IPS DF 4.7 (cell line): Measurements from ENCODE around the gene EDAR.

ENCODE experiments used
- DNase-seq: peaks from one replicate; pipeline ENCODE4 v3.0.0-alpha.2; 2013; ENCODE audit warnings: low spot score; ENCODE audit errors: extremely low read depth

Gene EDAR

DNA sequence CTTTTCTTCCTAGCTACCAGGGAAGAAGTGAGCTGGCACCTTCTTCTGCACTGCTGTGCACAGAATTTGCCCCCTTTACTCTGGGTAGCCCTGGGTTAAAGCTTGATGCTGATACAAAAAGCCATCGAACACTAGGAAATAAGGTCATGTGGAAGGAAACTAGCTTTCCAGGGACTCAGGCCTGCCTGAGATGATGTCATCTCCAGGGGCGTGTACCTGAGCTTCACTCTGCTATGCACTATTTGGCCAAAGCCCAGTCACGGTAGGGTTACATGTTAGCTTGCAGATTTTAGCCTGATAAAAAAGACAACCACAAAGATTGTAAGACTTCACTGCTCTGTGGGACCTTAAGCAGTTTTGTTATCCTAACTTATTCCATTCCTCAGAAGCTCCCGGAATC, 20.4 kb downstream of the EDAR start:
- DNase-seq: no peak

DNA sequence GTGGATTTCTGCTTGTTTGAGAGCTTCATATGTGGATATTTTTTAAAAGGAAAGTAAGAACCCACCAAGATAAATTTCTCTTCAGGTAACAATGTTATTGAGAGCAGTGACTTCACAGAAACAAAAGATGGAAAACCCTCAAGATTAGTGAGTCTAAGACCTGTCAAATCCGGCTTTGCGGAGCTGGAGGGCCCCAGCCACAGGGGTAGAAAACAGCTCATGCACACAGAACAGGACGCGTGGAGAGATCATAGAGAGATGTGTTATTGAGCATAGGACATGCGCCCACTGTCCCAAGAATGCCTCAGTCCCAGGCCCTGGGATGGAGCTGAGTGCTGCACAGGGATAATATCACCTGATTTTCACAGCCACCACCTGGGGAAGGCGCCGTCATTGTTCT, 21.3 kb downstream of the EDAR start:
- no peak for DNase-seq

DNA sequence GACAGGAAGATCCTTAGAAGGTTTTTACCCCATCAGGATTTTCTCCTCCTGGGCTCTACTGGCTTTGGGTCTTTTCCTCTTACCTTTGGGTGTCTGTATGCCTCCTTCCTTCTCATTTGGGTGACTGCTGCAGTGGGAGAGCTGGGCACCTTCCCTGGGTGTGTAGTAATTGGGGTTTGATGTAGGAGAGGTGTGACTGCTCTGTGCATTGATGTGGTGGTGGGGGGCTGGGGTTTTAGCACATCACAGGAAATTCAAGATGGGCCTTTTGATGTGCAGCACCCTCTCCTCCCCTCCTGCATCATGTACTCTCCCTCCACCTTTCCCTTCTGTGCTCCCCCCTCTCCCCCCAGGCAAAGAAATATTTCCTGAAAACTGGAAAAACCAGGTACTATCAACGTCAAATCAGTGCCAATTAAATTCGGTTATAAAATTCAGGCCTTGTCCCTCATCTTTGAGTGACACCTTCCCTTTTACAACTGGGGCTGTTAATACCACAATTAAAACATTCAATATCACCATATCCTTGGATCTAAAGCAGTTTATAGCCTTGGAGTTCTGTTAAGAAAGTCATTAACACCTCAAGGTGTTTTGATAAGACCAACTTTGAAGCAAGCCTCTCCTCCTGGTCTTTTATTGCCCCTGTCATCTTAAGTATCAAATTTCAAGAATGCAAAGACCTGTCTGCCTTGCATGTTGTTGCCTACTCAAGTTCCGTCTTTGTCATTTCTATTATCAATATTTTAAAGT, 23.3 kb downstream of the EDAR start:
- DNase-seq: no peak

DNA sequence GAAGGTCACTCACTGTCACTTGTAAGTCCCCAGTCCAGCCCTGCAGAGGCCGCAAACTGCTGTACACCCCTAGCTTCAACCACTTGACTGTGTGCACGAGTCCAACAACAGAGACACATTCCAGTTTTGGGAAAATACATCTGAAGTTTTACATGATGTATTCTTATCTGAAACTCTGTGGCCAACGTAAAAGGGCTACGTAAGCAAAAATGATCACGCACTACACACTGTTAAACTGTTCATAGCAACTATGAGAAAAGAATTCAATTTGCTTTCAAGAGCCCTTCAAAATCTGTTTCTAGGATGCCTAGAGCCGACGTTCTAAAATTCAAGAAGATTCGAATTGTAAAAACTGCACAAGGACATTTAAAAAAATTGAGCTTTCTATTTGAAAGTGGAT, 26.0 kb downstream of the EDAR start:
- DNase-seq: no peak

DNA sequence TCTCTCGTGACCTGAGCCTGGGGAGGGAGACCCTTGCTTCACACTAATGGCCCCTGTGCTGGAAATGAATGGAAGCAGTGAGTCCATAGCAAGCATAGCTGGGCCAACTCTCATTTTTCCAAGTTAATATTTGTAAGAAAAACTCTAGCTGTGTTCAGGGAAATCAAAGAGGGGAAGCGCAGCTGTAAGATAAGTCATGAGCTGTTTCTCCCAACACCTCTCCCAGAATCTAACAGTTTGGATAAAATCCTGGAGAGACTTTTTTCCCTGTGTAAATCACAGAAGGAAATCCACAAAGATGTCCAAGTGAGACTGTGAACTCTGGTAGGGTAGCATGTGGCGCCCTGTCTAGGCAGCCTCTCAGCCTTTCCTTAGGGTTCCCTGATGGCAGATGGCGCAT, 27.2 kb downstream of the EDAR start:
- DNase-seq: no peak

DNA sequence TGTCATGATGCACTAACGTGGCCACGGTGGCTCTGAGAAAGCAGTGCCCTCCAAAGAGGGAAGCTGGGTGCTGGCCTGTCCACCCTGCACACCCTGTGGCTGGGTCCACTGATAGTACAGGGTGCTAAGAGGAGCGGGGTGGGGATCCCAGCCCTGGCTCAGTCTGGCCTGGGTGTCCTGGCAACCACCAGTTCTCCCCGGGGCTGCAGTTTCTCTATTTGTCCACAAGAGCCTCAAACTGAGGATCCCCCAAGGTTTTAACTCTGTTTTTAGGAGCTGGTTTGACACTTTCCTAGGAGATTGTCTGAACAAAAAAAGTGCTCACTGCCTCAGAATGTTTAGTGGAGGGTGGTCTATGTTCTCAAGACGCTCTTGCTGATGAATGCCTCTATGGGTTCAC, 29.0 kb downstream of the EDAR start:
- no peak for DNase-seq

DNA sequence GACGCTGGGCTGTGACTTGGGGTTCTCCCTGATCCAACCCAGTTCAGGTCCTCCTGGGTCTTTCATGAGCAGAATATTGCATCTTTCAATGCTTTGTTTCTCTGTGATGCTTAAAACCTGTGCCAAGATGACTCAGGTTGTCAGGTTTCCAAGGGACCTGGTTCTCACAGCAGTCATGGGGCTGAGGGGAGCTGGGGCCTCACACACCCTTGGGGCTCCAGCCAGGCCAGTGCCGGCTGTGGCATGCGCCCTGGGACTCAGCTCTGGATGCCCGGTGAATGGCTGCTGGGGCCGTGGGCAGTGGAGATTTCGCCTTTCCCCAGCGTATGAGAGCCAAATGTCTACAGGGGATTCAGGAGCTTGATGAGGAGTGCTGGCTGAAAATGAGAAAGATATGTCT, 29.6 kb downstream of the EDAR start:
- DNase-seq: no peak

DNA sequence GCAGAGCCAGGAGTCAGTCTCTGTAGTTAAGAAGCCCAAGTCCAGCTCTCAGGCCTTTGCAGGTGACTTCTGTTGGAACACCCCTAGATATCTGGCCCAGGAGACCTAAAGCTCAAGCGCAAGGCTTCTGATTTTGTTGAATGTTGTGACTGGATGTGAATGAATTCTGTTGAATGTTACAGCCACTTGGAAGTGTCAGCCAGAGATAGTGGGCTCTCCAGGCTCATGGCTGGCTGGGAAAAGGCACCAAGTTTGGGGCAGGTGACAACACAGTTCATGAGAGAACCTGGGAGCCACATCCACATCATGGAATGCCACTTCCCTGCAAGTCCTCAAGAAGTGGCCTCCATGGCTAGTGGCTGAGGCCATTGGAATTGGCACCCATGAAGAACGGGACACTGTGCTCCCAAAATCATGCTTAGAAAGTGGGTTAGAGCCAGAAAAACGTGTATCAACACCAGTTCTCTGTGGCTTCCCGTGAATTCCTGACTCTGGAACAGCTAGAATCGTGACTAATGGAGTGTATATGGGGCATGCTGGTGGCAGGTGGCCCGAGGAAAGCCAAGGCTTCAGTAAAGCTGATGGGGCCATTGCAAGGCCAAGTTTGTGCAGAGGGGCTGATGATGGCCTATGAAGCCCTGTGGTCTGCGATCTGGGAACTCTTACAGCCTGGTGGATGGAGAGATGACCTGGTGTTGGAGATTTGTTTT, 30.2 kb downstream of the EDAR start:
- DNase-seq: no peak

DNA sequence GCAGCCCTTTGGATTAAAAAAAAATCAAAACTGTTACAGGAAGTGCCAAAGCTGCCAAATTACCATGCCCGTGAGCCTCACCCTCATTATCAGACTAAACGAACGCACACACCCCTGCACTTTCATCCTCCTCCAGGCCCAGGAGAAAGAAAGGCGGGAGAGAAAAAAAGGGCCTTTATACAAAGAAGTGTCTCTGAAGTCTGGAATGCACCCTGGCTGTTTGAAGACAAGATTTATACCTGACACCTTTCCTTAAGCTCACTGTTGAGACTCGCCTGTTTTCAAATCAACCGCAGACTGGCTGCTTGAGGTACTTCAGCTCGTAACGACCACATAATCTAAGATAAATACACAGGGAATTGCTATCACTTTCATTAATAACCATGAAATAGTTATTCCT, 31.0 kb downstream of the EDAR start:
- no peak for DNase-seq

DNA sequence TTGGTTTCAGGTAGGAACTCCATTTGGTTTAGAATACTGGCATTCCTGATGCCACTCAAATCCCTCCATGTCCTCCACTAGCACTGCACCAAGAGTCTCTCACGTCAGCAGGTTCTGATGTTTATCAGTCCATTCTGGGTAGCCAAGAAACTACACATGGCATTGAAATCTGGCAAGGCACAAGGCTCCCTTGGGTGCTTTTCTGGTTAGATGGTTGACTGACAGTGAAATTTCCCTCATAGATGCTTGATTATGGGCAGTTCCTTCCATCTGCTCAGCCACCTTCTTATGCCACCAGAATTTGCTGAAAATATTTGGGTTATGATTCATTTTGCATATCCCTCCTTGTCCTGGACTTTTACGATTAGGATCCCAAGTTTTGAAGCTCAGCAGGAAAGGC, 32.6 kb downstream of the EDAR start:
- DNase-seq: no peak

DNA sequence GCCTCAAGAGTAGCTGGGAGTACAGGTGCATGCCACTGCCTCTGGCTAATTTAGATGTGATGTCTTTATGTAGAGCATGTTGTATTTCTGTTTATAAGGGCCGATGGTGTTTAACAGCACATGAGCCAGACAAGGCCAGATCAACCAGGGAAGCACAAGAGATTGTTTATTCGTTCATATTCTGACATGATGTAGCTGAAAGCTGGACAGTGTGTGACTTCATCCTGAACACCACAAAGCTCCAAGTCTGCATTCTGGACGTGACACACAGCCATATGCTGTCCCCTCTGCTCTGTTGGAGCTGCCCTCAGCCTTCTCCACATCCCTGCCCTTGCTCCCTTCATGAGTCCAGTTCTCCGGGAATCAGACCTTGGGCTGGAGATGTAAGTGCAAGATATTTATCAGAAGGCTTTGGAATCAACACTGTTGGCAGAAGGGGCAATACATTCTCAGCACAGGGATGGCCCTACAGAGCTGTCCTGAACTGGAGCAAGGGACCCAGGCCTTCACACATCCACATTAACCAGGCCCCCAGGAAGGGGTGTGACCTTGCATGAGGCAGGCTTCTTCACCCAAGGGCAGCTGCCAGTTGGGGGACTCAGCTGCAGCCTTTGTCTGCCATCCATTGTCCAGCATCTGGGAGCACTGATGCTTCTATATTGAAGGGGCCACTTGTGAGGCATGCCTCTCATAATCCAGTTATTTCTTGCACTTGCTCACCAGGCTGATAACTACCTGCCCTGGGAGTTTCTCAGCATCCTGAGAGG, 38.5 kb downstream of the EDAR start:
- no peak for DNase-seq

DNA sequence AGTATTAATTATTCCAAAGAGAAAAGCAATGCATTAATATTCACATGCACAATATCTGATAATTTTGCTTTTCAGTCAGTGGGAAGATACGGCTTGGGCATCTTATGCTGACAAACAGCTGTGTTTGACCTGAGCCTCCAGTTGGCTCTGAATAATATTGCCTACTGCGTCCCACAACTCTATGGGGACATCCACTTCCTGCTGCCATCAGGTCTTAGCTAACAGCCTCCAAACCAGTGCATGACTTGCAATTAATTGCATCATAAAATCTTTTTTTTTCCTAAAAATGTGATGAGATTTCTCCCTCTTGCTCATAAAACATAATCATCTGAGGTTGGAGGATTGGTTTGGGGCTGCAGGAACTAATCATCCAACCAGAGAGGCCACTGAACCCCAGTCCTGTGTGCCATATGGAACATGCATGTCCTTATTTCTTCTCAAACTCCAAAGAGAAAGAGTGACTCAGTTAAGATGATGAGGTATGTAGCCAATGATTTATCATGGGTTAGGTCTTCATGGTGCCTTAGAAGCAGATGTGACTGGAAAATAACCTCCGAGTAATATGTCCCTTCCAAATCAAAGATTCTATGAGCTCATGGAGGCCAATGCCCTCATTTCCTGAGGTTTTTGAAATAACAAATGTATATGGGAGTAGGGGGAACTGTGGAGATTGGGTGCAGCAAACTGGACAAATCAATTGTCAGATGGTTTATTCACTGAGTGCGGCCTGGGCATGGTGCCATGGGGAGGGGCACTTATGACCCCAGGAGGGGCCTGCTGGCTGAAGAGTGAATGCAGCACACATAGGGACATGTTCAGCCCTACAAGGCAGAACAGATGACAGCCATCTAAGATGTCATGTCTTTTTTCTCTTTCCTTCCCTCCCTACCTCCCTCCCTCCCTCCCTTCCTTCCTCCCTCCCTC, 39.4 kb downstream of the EDAR start:
- no peak for DNase-seq

DNA sequence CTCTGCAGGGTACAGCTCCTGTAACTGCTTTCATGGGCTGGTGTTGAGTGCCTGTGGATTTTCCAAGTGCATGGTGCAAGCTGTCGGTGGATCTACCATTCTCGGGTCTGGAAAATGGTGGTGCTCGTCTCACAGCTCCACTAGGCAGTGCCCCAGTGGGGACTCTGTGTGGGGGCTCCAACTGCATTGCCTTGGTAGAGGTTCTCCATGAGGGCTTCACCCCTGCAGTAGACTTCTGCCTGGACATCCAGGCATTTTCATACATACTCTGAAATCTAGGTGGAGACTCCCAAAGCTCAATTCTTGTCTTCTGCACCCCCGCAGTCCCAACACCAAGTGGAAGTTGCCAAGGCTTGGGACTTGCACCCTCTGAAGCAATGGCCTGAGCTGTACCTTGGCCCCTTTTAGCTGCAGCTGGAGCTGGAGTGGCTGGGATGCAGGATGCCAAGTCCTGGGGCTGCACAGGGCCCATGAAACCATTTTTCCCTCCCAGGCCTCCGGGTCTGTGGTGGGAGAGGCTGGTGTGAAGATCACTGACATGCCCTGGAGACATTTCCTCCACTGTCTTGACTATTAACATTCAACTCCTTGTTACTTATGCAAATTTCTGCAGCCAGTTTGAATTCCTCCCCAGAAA, 41.6 kb downstream of the EDAR start:
- DNase-seq: no peak

DNA sequence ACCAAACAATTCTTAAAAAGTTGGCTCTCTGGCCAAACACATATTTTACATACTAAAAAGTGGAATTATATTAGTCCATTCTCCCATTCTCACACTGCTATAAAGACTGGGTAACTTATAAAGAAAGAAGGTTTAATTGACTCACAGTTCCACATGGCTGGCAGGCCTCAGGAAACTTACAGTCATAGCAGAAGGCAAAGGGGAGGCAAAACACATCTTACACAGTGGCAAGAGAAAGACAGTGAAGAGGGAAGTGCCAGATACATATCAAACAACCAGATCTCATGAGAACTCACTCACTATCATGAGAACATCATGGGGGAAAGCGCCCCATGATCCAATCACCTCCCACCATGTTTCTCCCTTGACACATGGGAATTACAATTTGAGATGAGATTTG, 42.6 kb downstream of the EDAR start:
- DNase-seq: no peak

DNA sequence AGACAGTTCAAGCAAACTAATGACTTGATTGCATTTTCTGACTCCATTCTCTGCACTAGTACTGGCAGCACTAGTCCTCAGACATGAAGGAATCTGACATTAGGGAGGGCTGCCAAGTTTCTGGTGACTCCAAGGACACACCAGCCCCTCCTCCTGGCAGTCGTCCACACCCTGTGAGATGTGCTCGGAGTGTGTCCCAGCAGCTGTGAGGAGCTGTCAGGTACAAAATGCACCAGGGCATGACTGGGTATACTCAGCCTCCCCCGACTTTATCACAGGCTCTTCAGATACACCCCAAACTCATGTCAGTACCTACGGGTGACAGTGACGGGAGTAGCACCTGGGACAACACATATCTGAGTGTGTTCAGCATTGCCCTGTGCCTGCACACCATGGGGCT, 43.1 kb downstream of the EDAR start:
- no peak for DNase-seq

DNA sequence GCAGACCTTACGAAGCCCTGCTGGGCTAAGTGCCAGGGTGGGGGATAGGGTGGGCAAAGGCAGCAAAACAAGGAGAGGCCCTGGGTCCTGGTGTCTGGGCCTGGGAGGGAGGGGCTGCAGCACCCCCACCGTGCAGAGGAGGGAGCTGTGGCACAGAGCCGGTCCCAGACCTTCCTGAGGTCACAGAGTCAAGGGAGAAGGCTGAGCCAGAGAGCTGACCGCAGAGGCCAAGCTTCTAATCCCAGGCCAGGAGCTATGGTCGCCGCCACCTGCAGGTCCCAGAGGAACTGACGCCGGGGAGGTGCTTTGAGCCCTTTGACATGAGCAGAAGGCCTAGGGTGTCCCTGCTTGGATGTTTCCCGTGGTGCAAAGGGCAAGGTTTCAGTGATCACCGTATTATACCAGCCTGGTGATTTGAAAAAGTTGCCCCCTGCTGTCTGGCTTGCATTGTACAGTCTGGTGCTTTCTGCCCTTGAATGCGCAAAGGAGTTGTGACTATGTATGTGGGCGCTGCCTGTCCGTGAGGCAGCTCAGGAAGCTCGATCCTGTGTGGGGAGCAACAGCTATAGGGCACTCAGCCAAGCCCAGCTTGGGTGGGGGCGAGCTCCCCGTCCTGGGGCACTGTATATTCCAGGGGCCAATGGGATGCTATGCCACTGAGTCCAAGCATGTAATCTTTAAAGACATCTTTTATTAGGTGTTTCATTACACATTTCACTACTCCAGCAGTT, 44.3 kb downstream of the EDAR start:
- no peak for DNase-seq

DNA sequence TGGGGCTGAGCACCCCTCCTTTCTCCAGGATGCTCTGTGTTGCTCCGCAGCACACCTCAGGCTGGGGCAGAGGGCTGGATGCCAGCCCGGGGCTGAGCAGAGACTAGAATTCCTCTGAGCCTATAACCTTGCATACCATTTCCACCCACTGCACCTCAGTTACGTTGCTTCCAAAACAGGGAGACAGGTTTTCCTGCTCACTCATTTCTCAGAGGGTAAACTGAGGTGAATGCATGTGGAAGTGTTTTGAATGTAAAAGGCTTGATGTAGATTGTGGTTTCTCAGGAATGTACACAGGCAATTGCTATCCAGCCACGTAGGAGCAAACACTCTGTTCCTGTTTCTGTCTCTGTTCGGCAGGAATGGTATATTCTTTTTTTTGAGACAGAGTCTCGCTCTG, 45.3 kb downstream of the EDAR start:
- no peak for DNase-seq

DNA sequence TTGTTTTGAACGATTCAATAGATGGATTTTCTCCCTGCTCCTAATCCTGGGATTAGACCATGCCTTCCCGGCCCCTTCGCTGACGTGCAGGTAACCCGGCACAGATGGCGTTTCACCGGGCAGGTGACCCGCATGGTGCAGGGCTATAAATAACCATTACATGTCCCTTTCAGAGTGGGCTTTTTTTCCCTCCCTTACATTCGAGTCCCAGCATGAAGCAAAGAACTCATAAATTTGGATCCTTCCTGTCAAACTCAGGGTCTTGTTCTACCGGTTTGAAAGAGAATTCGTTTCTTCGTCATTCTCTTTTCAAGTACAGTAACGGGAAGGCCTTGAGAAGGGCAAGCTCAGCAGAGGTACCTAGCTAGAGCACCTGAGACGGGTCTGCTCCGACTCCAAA, 46.1 kb downstream of the EDAR start:
- no peak for DNase-seq

DNA sequence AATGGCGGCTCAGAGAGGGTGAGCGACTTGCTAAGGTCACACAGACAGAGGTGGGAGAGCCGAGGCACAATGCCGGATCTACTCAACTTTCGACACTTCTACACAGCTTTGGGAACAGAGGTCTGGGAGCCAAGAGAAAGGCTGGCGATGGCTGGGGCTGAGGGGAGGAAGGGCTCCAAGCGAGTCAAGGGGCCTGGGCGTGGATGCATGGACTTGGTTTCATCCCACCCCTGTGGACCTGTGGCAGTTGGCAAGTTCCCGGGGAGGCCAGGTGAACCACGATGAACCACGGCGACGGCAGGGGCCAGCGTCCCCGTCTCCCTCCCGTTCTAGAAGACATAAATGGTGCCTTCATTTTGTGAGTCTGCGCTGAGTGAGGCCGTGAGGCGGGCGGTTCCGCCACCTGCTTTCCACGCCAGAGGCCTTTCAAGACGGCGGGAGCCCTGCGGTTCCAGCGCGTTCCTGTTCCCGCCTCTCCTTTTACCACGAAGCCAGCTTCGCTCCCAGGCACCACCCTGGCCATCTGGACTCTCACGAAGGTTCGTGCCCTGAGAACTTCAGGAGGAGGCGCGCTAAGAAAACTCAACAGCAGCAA, 46.7 kb downstream of the EDAR start:
- no peak for DNase-seq

DNA sequence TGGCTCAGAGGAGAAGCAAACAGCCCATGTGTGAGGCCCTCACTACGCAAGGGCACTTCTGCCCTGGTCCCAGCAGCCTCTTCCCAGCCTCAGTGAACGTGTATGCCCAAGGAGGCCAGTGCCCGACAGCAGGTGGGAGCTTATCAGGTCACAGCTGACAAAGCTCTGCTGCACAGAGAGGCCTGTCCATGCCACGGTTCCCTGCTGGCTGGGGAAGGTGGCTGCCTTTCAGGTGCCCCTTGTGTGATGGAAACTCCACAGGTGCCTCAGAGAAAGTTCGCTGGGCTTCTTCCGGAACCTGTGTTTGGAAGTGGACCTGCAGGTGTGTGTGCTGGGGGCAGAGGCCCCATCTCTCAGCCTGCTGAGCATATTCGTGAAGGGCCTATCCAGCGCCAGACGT, 47.3 kb downstream of the EDAR start:
- no peak for DNase-seq
